ENCODE data around the gene ARHGAP4. TPM values are rescaled to one million over a fixed set of nuclear protein-coding genes. Genes with fewer than 3 reads are reported as not detected.

The ARHGAP4 gene
- total RNA-seq, 2 experiments from 2014 or later: 317 to 324 TPM

DNA sequence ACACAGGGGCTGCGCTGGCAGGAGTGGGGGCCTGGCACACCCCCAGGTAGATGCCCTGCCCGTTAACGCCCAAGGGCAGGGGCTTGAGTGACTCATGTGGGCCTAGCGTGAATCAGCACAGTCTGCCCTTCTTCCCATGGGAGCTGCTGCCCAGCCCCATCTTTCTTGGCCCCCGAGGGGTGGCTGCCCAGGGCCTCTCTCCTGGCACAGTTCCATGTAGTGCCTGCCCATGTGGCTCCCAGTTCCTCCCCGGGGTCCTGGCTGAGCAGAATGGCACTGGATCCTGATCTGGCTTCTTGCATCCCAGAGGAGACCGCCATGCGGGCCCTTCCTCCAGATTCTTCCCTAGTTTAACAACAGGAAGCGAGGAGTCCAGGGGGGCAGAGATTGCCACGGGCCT is 23.7 kb downstream of the ARHGAP4 start:
- Mint-ChIP-seq H3K36me3 (ENCODE audit: low read depth) (peaks cover 5% of the 10 kb centered on the region), H3K27ac (peak overlapping the region; percentile 20), H3K9me3 (ENCODE audit: insufficient read depth) (peaks cover 5% of the 10 kb centered on the region), H3K4me1 (ENCODE audit: low read depth) (peaks cover 49% of the 10 kb centered on the region), H3K27me3 (ENCODE audit: low read depth) (peaks cover 6% of the 10 kb centered on the region), H3K4me3 (no peak overlapping the region)
- no peak for ATAC-seq
- CTCF ChIA-PET: no interaction called here
- no peak for DNase-seq
- POLR2A ChIA-PET: no interaction called here

- DNase-seq: no peak
- no peak for ATAC-seq
- peaks cover 4% of the 10 kb centered on the region for H3K36me3 Mint-ChIP-seq (ENCODE audit: low read depth)
- no peak overlapping the region for H3K4me3 Mint-ChIP-seq
- H3K9me3 Mint-ChIP-seq (ENCODE audit: insufficient read depth): peaks cover 5% of the 10 kb centered on the region
- peak overlapping the region; percentile 66 for H3K27ac Mint-ChIP-seq
- H3K27me3 Mint-ChIP-seq (ENCODE audit: low read depth): peaks cover 6% of the 10 kb centered on the region
- POLR2A ChIA-PET: no interaction called here
- CTCF ChIA-PET: no interaction called here
- H3K4me1 Mint-ChIP-seq (ENCODE audit: low read depth): peaks cover 44% of the 10 kb centered on the region
These were observed 24.3 kb downstream of the ARHGAP4 start for GRCh38 chrX:153901753-153902140.

DNA sequence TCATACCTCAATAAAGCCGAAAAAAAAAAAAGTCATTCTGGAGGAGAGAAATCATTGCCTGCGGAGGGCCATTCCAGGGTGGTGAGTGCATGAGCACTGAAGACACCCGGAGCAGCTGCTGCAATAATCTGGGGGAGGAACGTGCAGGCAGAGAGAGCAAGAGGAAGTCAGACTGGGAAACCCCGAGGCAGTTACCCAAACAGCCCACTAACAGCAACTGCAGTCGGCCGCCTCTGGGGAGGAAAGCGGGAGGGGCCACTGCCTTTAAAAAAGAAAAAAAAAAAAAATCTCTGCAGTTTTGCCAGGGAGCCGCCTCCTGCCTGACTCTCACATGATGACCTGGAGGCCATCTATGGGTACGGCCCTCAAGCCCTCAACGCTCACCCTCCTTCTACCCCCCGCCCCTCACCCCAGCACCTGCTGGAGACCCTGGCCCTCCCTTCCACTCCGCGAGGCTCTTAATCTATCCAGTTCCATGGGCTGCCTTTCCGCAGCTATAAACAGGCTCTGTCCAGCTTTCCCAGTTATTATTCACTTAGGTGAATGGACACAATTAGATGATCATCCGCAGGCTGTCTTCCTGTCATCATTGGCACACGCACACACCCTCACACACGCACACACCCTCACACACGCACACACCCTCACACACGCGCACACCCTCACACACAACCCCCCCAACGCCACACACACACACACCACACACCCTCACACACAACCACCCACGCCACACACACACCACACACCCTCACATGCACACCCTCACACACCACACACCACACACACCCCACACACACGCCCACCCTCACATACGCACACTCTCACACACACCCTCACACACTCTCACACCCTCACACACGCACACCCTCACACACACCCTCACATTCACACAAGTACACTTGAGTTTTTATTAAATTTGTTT is 25.0 kb downstream of the ARHGAP4 start:
- Mint-ChIP-seq H3K9me3 (ENCODE audit: insufficient read depth) (peaks cover 5% of the 10 kb centered on the region), H3K4me3 (peak overlapping the region; percentile 53), H3K36me3 (ENCODE audit: low read depth) (peaks cover 3% of the 10 kb centered on the region), H3K4me1 (ENCODE audit: low read depth) (peaks cover 40% of the 10 kb centered on the region), H3K27me3 (ENCODE audit: low read depth) (peaks cover 6% of the 10 kb centered on the region), H3K27ac (peak overlapping the region; percentile 66)
- POLR2A ChIA-PET: interaction anchor here (0.6 to 0.7 kb wide), 3 partner anchors 9 to 569 kb away, joined by 3 to 4 read pairs (median 3); partner anchors contain the start of gene ARHGAP4
- ATAC-seq: peak; percentile 79
- peak; percentile 73 for DNase-seq
- CTCF ChIA-PET: interaction anchor here (1.0 kb wide), 1 partner anchor 239 kb away, joined by 3 read pairs; no protein-coding TSS in a partner anchor

- peaks cover 19% of the 10 kb centered on the region for H3K4me1 Mint-ChIP-seq (ENCODE audit: low read depth)
- H3K27me3 Mint-ChIP-seq (ENCODE audit: low read depth): peaks cover 14% of the 10 kb centered on the region
- no peak for DNase-seq
- CTCF ChIA-PET: no interaction called here
- no peaks in the 10 kb centered on the region for H3K36me3 Mint-ChIP-seq (ENCODE audit: low read depth)
- peaks cover 5% of the 10 kb centered on the region for H3K9me3 Mint-ChIP-seq (ENCODE audit: insufficient read depth)
- POLR2A ChIA-PET: interaction anchor here (0.6 kb wide), 1 partner anchor 123 kb away, joined by 3 read pairs; no protein-coding TSS in a partner anchor
- H3K4me3 Mint-ChIP-seq: no peak overlapping the region
- H3K27ac Mint-ChIP-seq: no peak overlapping the region
- ATAC-seq: no peak
These were observed 28.2 kb downstream of the ARHGAP4 start for GRCh38 chrX:153897899-153898298.

DNA sequence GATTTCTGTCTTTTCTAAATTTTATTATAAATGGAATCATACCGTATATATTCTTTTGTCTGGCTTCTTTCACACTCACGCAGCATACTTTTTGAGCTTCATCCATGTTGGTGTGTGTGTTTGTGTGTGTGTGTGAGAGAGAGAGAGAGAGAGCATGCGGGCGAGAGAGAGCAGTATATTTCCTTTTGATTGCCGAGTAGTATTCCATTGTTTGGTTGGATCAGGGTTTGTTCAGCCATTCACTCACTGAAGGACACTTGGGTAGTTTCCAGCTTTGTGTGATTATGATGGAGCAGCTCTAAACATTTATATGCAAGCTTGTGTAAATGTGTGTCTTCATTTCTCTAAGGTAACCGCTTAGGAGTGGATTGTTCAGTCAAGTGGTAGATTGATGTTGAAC is 36.9 kb downstream of the ARHGAP4 start:
- Mint-ChIP-seq H3K4me3 (no peak overlapping the region), H3K4me1 (ENCODE audit: low read depth) (peaks cover 6% of the 10 kb centered on the region), H3K36me3 (ENCODE audit: low read depth) (no peaks in the 10 kb centered on the region), H3K9me3 (ENCODE audit: insufficient read depth) (no peaks in the 10 kb centered on the region), H3K27ac (no peak overlapping the region), H3K27me3 (ENCODE audit: low read depth) (peaks cover 36% of the 10 kb centered on the region)
- ChIA-PET CTCF (no interaction called here), POLR2A (no interaction called here)
- no peak for DNase-seq
- no peak for ATAC-seq

DNA sequence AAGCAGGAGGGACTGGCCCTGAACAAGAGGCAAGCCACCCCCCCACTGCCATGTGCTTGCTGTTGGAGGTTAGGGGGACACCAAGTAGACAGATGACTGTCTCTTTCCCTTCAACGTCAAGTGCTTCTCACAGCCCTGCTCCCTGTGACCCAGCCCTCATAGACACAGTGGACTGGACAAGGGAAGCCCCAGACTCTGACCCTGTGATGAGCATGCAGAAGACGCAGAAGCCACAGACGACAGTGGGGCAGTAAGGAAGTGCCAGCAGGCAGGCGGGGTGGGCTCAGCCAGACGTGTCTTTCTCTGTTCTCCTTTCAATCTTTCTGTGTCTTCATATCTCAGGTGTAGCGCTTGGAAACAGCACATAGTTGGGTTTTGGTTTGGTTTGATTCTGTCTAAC is 37.7 kb downstream of the ARHGAP4 start:
- H3K27ac Mint-ChIP-seq: no peak overlapping the region
- no peaks in the 10 kb centered on the region for H3K9me3 Mint-ChIP-seq (ENCODE audit: insufficient read depth)
- H3K4me1 Mint-ChIP-seq (ENCODE audit: low read depth): peaks cover 6% of the 10 kb centered on the region
- ChIA-PET CTCF (interaction anchor here (1.0 kb wide), 1 partner anchor 59 kb away, joined by 3 read pairs; no protein-coding TSS in a partner anchor), POLR2A (no interaction called here)
- DNase-seq (no peak), ATAC-seq (no peak)
- no peak overlapping the region for H3K4me3 Mint-ChIP-seq
- H3K27me3 Mint-ChIP-seq (ENCODE audit: low read depth): peaks cover 31% of the 10 kb centered on the region
- H3K36me3 Mint-ChIP-seq (ENCODE audit: low read depth): no peaks in the 10 kb centered on the region

DNA sequence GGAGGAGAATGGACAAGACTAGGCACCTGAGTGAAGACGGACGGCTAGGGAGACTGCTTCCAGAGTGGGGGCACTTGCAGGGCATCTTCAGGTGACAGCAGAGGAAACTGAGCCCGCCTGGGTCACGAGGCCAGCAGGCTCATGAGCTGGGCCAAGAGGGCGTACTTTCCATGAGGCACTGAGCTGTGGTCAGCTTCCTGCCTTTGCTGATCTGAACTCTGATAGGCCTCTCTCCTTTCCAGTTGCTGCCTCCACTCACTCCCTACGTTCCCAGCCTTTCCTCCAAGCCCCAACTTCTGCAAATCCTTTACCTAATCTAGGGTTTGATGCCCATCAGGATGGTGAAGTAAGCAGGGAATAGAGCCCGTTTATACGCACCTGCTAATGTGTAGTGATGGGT is 38.7 kb downstream of the ARHGAP4 start:
- Mint-ChIP-seq H3K27me3 (ENCODE audit: low read depth) (peaks cover 27% of the 10 kb centered on the region), H3K4me3 (no peak overlapping the region), H3K27ac (no peak overlapping the region), H3K4me1 (ENCODE audit: low read depth) (peaks cover 6% of the 10 kb centered on the region), H3K36me3 (ENCODE audit: low read depth) (no peaks in the 10 kb centered on the region), H3K9me3 (ENCODE audit: insufficient read depth) (no peaks in the 10 kb centered on the region)
- ChIA-PET CTCF (interaction anchor here (1.0 kb wide), 1 partner anchor 60 kb away, joined by 3 read pairs; no protein-coding TSS in a partner anchor), POLR2A (no interaction called here)
- DNase-seq (no peak), ATAC-seq (no peak)

DNA sequence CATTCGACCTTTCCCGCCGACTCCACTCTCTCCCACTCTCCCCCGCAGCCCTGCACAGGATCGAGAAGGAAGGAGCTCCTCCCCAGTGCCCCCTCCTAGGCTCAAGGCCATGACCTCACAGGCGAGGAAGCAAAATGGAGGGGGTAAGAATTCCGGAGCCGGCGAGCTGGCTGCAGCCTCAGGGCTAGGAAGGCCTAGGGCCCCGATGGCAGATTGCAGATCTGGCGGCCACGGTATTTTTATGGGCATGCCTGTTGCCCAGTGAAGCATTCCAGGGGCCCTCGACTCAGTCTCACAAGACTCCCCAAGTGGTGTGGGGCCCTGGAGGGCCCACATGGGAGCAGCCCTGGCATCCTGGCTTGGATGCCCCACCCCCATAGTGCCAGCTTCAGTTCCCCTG is 39.1 kb downstream of the ARHGAP4 start:
- Mint-ChIP-seq H3K27me3 (ENCODE audit: low read depth) (peaks cover 29% of the 10 kb centered on the region), H3K4me3 (no peak overlapping the region), H3K27ac (no peak overlapping the region), H3K36me3 (ENCODE audit: low read depth) (no peaks in the 10 kb centered on the region), H3K9me3 (ENCODE audit: insufficient read depth) (no peaks in the 10 kb centered on the region), H3K4me1 (ENCODE audit: low read depth) (peaks cover 6% of the 10 kb centered on the region)
- POLR2A ChIA-PET: no interaction called here
- ATAC-seq: no peak
- DNase-seq: no peak
- CTCF ChIA-PET: no interaction called here

DNA sequence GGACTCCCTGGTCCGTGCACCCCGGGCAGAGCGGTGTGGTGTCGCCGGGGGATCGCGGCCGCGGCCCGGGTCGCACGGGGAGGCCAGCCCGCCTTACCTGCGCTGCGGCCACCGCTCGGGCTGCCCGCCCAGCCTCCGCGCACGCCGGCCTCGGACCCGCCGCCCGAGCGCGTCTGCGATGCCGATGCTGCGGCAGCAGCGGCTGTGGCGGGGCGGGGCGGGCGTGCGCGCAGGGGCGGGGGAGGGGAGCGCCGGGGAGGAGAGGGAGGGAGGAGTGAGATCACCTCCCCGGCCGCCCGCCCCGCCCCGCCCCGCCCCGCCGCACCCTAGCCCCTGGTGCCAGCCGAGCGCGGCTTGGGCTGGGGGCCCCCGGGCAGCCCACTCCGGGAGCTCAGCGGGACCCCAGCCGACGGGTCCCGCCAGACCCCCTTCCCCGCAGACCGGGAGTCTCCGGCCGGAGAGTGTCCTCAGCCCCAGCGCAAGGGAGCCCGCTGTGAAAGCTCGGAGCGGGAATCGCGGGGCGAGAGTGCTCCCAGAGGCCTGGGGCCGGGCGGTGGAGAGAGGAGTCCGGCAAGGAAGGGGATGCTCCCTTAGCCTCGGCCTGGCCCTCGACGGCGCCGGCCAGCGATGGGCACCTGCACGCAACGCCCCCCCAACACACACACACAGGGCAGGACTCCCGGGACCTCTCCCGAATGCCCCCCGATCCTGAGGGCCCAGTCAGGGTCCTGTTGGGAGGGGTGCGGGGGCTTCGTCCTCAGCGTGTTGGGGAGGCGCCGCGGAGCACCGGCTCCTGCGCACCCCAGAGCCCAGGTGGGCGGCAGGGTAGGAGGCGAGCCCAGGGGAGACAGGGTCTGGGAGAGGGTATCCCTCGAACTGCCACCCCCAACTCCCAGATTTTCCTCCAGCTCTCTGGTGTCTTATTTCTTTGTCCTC is 39.8 kb downstream of the ARHGAP4 start, which contains the start of gene L1CAM:
TSS of gene L1CAM (minus strand) at position 206 of the 936 bp plus-strand sequence. CDS start 10,337 bp downstream, outside the sequence.
- Mint-ChIP-seq H3K9me3 (ENCODE audit: insufficient read depth) (no peaks in the 10 kb centered on the region), H3K4me3 (peak within 1 kb of the TSS; percentile 62), H3K36me3 (ENCODE audit: low read depth) (no peaks in the 10 kb centered on the region), H3K4me1 (ENCODE audit: low read depth) (peaks cover 6% of the 10 kb centered on the region), H3K27me3 (ENCODE audit: low read depth) (peaks cover 29% of the 10 kb centered on the region), H3K27ac (no peak within 1 kb of the TSS)
- no peak for DNase-seq
- POLR2A ChIA-PET: no interaction called here
- CTCF ChIA-PET: no interaction called here
- peak; percentile 54 for ATAC-seq

DNA sequence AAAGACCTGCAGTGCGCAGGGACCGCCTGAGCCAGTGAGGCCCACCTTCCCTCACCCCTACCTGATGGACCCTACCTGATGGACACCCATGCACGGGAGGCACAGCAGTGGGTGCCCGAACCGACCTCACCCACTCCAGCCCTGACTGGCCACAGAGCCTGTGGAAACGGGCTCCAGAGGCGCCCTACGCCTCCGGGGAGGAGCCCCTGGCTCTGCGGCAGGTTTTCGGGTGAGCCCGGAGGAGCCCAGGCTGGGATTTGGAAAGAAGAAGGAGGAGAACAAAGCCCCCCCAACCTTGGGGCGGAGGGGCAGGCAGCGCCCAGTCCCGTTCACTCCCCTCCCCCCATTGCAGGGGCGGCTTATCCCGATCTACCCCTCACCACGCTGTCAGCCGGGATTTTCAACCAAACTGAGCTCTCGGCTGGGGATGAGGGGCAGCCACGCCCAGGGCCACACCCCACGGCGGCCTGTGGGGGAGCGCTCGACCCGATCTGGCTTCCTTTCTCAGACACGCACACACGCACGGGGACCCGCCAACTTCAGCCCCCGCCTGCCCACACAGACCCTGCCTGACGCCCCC is 40.8 kb downstream of the ARHGAP4 start:
- ChIA-PET CTCF (interaction anchor here (1.2 kb wide), 1 partner anchor 39 kb away, joined by 3 read pairs; no protein-coding TSS in a partner anchor), POLR2A (interaction anchor here (1.0 kb wide), 1 partner anchor 49 kb away, joined by 3 read pairs; no protein-coding TSS in a partner anchor)
- Mint-ChIP-seq H3K9me3 (ENCODE audit: insufficient read depth) (no peaks in the 10 kb centered on the region), H3K4me1 (ENCODE audit: low read depth) (peaks cover 7% of the 10 kb centered on the region), H3K27me3 (ENCODE audit: low read depth) (peaks cover 29% of the 10 kb centered on the region), H3K36me3 (ENCODE audit: low read depth) (no peaks in the 10 kb centered on the region), H3K27ac (no peak overlapping the region), H3K4me3 (peak overlapping the region; percentile 62)
- DNase-seq (peak; percentile 44), ATAC-seq (peak; percentile 63)

DNA sequence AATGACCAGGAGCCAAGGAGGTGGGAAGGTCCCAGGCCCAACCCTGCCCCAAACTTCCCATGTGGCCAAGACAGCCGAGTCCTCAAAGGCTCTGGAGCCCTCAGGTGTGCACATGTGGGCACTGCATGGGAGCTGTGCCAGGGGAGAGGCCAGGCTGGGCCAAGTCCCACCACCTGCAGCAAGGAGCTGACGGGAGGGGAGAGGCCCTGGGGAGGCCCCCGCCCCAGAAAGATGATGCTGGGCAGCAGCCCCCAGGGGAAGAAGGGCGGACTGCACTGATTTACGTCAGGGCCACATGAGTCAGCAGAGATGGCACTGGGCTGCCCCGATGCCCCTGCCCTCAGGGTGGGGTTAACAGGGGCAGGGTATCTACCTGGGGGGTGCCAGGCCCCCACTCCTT is 41.5 kb downstream of the ARHGAP4 start:
- Mint-ChIP-seq H3K27ac (no peak overlapping the region), H3K27me3 (ENCODE audit: low read depth) (peaks cover 29% of the 10 kb centered on the region), H3K4me1 (ENCODE audit: low read depth) (peaks cover 7% of the 10 kb centered on the region), H3K9me3 (ENCODE audit: insufficient read depth) (no peaks in the 10 kb centered on the region), H3K36me3 (ENCODE audit: low read depth) (no peaks in the 10 kb centered on the region), H3K4me3 (peak overlapping the region; percentile 62)
- ChIA-PET POLR2A (interaction anchor here (1.0 kb wide), 1 partner anchor 48 kb away, joined by 3 read pairs; no protein-coding TSS in a partner anchor), CTCF (interaction anchor here (1.2 kb wide), 1 partner anchor 39 kb away, joined by 3 read pairs; no protein-coding TSS in a partner anchor)
- ATAC-seq (no peak), DNase-seq (no peak)
